HCT116 (cell line): ENCODE data around the gene EXOSC1. TPM values are rescaled to one million over a fixed set of nuclear protein-coding genes. Genes with fewer than 3 reads are reported as not detected.

Source experiments
- ATAC-seq: fragments of 200-7000 bp; cut with Tn5 transposase; 2 replicates; pipeline ENCODE4 v1.9.1; 2020; ENCODE audit warnings: mild to moderate bottlenecking, moderate library complexity
- BruUV-seq: library from RNA; stranded (reverse); fragments of 400-500 nt; replicated peaks from 2 replicates; lab custom pipeline; 2021; lab: Mats Ljungman, UMichigan
- CTCF ChIA-PET: fragments of 300-600 bp; sonication (Branson Sonifier 250); formaldehyde crosslinking; loops from one replicate; lab custom pipeline; 2021; ENCODE audit warnings: antibody characterized with exemption; lab: Charles Lee
- POLR2A ChIA-PET: fragments of 300-600, 350-600 bp; sonication (Branson Sonifier 250); formaldehyde crosslinking; loops from one replicate; lab custom pipeline; 2021; ENCODE audit warnings: antibody characterized with exemption; lab: Charles Lee
- RAD21 ChIA-PET, 2 experiments: fragments of 300-600 bp; sonication (Branson Sonifier 250); formaldehyde crosslinking; loops; one replicate each; lab custom pipeline; 2023; ENCODE audit warnings: low total read pairs in 2 of 2; ENCODE audit not compliant: uncharacterized antibody in 2 of 2, unreplicated experiment in 2 of 2, low non-redundant PET in 1 of 2; lab: Charles Lee
- DNase-seq: peaks from one replicate; pipeline ENCODE4 v3.0.0-alpha.2; 2010; ENCODE audit warnings: low read depth, low spot score
- H2AFZ ChIP-seq: fragments of 200-600 bp; shearing (Covaris generic), sonication (generic); 2 replicates; pipeline ENCODE4 v1.6.1; 2017; ENCODE audit warnings: low read depth, mixed run types, mixed read lengths, antibody characterized with exemption, low read length; ENCODE audit not compliant: poor library complexity, severe bottlenecking
- H3K27ac ChIP-seq: 2 replicates; pipeline ENCODE4 v1.5.1; 2012; ENCODE audit warnings: low read depth, low read length
- H3K27me3 ChIP-seq: fragments of 200-600 bp; sonication (generic); 2 replicates; pipeline ENCODE4 v1.6.1; 2016; ENCODE audit warnings: mixed run types, low read length, mixed read lengths; ENCODE audit not compliant: insufficient read depth
- H3K36me3 ChIP-seq, 2 experiments: fragments of 200-500 bp in 1 of 2; fragments of 200-600 bp in 1 of 2; sonication (Bioruptor generic) in 1 of 2; sonication (generic) in 1 of 2; 2 replicates each; pipeline versions ENCODE4 v1.5.1 to v1.6.1; 2014 to 2016; ENCODE audit warnings: low read length in 2 of 2, inconsistent platforms in 1 of 2, mixed read lengths in 1 of 2, mixed run types in 1 of 2; ENCODE audit not compliant: insufficient read depth in 2 of 2, control insufficient read depth in 1 of 2
- H3K4me1 ChIP-seq, 2 experiments: fragments of 200-600 bp in 1 of 2; sonication (generic) in 1 of 2; 2 replicates each; pipeline versions ENCODE4 v1.5.1 to v1.6.1; 2012 to 2017; ENCODE audit warnings: low read length in 2 of 2, inconsistent platforms in 1 of 2, mild to moderate bottlenecking in 1 of 2, mixed read lengths in 1 of 2, mixed run types in 1 of 2, moderate library complexity in 1 of 2; ENCODE audit not compliant: insufficient read depth in 2 of 2, control insufficient read depth in 1 of 2
- H3K4me2 ChIP-seq: fragments of 200-600 bp; sonication (generic); 2 replicates; pipeline ENCODE4 v1.6.1; 2017; ENCODE audit warnings: mixed run types, low read length, mixed read lengths
- H3K4me3 ChIP-seq, 2 experiments: fragments of 200-600 bp in 1 of 2; sonication (generic) in 1 of 2; replicated peaks in 1 of 2; 2 replicates each; pipeline ENCODE4 v1.5.1; 2011 to 2016; ENCODE audit warnings: low read length in 2 of 2, control low read depth in 1 of 2, low read depth in 1 of 2, mild to moderate bottlenecking in 1 of 2, mixed read lengths in 1 of 2, mixed run types in 1 of 2
- H3K79me2 ChIP-seq: fragments of 200-600 bp; sonication (generic); 2 replicates; pipeline ENCODE4 v1.6.1; 2017; ENCODE audit warnings: mild to moderate bottlenecking, mixed run types, low read length, moderate library complexity, mixed read lengths; ENCODE audit not compliant: insufficient read depth
- H3K9ac ChIP-seq: fragments of 200-600 bp; sonication (generic); 2 replicates; pipeline ENCODE4 v1.6.1; 2016; ENCODE audit warnings: low read length, mixed read lengths
- H3K9me2 ChIP-seq: fragments of 200-600 bp; sonication (generic), shearing (Covaris generic); 2 replicates; pipeline ENCODE4 v1.6.1; 2017; ENCODE audit warnings: mixed run types, mild to moderate bottlenecking, moderate library complexity; ENCODE audit not compliant: insufficient read depth
- H3K9me3 ChIP-seq, 2 experiments: fragments of 200-500 bp in 1 of 2; fragments of 200-600 bp in 1 of 2; sonication (Bioruptor generic) in 1 of 2; sonication (generic) in 1 of 2; 2 replicates each; pipeline ENCODE4 v1.6.1; 2014 to 2017; ENCODE audit warnings: low read length in 2 of 2, mixed read lengths in 2 of 2, inconsistent platforms in 1 of 2, low read depth in 1 of 2, mild to moderate bottlenecking in 1 of 2, mixed run types in 1 of 2, moderate library complexity in 1 of 2; ENCODE audit not compliant: control insufficient read depth in 1 of 2, insufficient read depth in 1 of 2
- H4K20me1 ChIP-seq: fragments of 200-600 bp; sonication (generic), shearing (Covaris generic); 2 replicates; pipeline ENCODE4 v1.6.1; 2017; ENCODE audit warnings: mixed run types, mild to moderate bottlenecking, moderate library complexity; ENCODE audit not compliant: insufficient read depth
- ATF3 ChIP-seq: IDR thresholded peaks from 2 replicates; pipeline ENCODE4 v1.6.1; 2012
- CBX3 ChIP-seq: IDR thresholded peaks from 2 replicates; pipeline ENCODE4 v1.6.1; 2012; ENCODE audit warnings: low read depth
- CEBPB ChIP-seq: IDR thresholded peaks from 2 replicates; pipeline ENCODE4 v1.6.1; 2012; ENCODE audit warnings: low read depth
- EGR1 ChIP-seq: IDR thresholded peaks from 2 replicates; pipeline ENCODE4 v1.6.1; 2012; ENCODE audit warnings: low read depth
- ELF1 ChIP-seq: IDR thresholded peaks from 2 replicates; pipeline ENCODE4 v1.6.1; 2012; ENCODE audit warnings: low read depth, borderline replicate concordance
- EZH2 ChIP-seq: fragments of 200-600 bp; sonication (generic); IDR thresholded peaks from 2 replicates; pipeline ENCODE4 v1.6.1; 2017; ENCODE audit warnings: antibody characterized with exemption, mixed run types
- EZH2phosphoT487 ChIP-seq: fragments of 200-600 bp; IDR thresholded peaks from 2 replicates; pipeline ENCODE4 v1.6.1; 2018; ENCODE audit warnings: antibody characterized with exemption, borderline replicate concordance
- FOSL1 ChIP-seq: IDR thresholded peaks from 2 replicates; pipeline ENCODE4 v1.6.1; 2012; ENCODE audit warnings: low read depth
- MAX ChIP-seq: IDR thresholded peaks from 2 replicates; pipeline ENCODE4 v1.6.1; 2012
- POLR2A ChIP-seq: IDR thresholded peaks from 2 replicates; pipeline ENCODE4 v1.7.0; 2011; ENCODE audit warnings: borderline replicate concordance; ENCODE audit not compliant: insufficient read depth, insufficient read length; ENCODE audit errors: extremely low read depth
- POLR2AphosphoS5 ChIP-seq: IDR thresholded peaks from 2 replicates; pipeline ENCODE4 v1.6.1; 2011; ENCODE audit warnings: mild to moderate bottlenecking, low read depth, low read length, moderate library complexity
- RAD21 ChIP-seq: IDR thresholded peaks from 2 replicates; pipeline ENCODE4 v1.6.1; 2012; ENCODE audit warnings: low read depth, mild to moderate bottlenecking
- REST ChIP-seq: IDR thresholded peaks from 2 replicates; pipeline ENCODE4 v1.6.1; 2012; ENCODE audit warnings: low read depth
- SIN3A ChIP-seq: IDR thresholded peaks from 2 replicates; pipeline ENCODE4 v1.6.1; 2012; ENCODE audit warnings: low read depth
- SP1 ChIP-seq: IDR thresholded peaks from 2 replicates; pipeline ENCODE4 v1.6.1; 2012; ENCODE audit warnings: low read depth
- TCF7L2 ChIP-seq: IDR thresholded peaks from 2 replicates; pipeline ENCODE4 v1.7.0; 2011; ENCODE audit warnings: borderline replicate concordance, inconsistent platforms; ENCODE audit not compliant: insufficient read depth, insufficient read length; ENCODE audit errors: extremely low read depth
- YY1 ChIP-seq: IDR thresholded peaks from 2 replicates; pipeline ENCODE4 v1.6.1; 2011; ENCODE audit warnings: low read length, low read depth, moderate library complexity, mild to moderate bottlenecking; ENCODE audit not compliant: insufficient replicate concordance; ENCODE audit errors: extremely low read depth
- ZNF274 ChIP-seq: fragments of 200-500 bp; sonication (Bioruptor generic); IDR thresholded peaks from 2 replicates; pipeline ENCODE4 v1.6.1; 2014; ENCODE audit warnings: mild to moderate bottlenecking, low read depth, low read length, inconsistent platforms
- intact Hi-C: fragments of 100-400 bp; cut with micrococcal nuclease; formaldehyde crosslinking; loops from 2 replicates; pipeline ENCODE4 v1.10.0; 2022
- total RNA-seq: library from RNA; stranded (reverse); gene quantifications from one replicate; pipeline ENCODE4 v1.2.1, GENCODE V29; 2021; ENCODE audit not compliant: unreplicated experiment

Gene EXOSC1
- total RNA-seq, 1 experiment from 2014 or later = 38.9 TPM

GRCh38 chr10:97483921-97484320 is 38.1 kb upstream of the EXOSC1 start (continued):
- no peak for TF ChIP-seq POLR2A

- Histone ChIP-seq H3K4me2 (no peak overlapping the region), H2AFZ (no peak overlapping the region), H3K27me3 (no peaks in the 10 kb centered on the region), H3K9ac (no peak overlapping the region), H3K36me3 (peaks cover 18 to 19% of the 10 kb centered on the region in 2 experiments), H3K9me3 (no peaks in the 10 kb centered on the region), H4K20me1 (peaks cover under 1% of the 10 kb centered on the region), H3K4me3 (no peak overlapping the region), H3K79me2 (peaks cover 70% of the 10 kb centered on the region), H3K27ac (no peak overlapping the region), H3K4me1 (no peaks in the 10 kb centered on the region; a peak in 1 of 4 replicates), H3K9me2 (no peaks in the 10 kb centered on the region)
- ChIA-PET CTCF (no interaction called here), POLR2A (no interaction called here), RAD21 (no interaction called here)
- no TSS peak for BruUV-seq
- TF ChIP-seq EZH2phosphoT487 = no peak
- TF ChIP-seq CBX3 = no peak
- TF ChIP-seq ELF1 = no peak
- no peak for TF ChIP-seq YY1
- TF ChIP-seq POLR2A = no peak
- no peak for TF ChIP-seq ZNF274
- intact Hi-C loops = no loop called here
- ATAC-seq (no peak), DNase-seq (no peak)
Measured at GRCh38 chr10:97483506-97483905, 37.7 kb upstream of the EXOSC1 start.

- H4K20me1 ChIP-seq = no peaks in the 10 kb centered on the region; the same call in 1 of the 2 replicates
- H3K9me3 ChIP-seq = no peaks in the 10 kb centered on the region
- CTCF ChIA-PET = no interaction called here
- no peak for DNase-seq
- no peak overlapping the region for H3K27ac ChIP-seq
- no peaks in the 10 kb centered on the region for H3K27me3 ChIP-seq
- intact Hi-C loops = no loop called here
- no peaks in the 10 kb centered on the region; a peak in 1 of 4 replicates for H3K4me1 ChIP-seq
- H3K36me3 ChIP-seq = peaks cover 29 to 30% of the 10 kb centered on the region in 2 experiments
- H3K9ac ChIP-seq = no peak overlapping the region
- H3K79me2 ChIP-seq = peaks cover 59% of the 10 kb centered on the region
- no peaks in the 10 kb centered on the region for H3K9me2 ChIP-seq
- H3K4me2 ChIP-seq = no peak overlapping the region
- POLR2A ChIA-PET = no interaction called here
- no peak overlapping the region for H3K4me3 ChIP-seq
- H2AFZ ChIP-seq = no peak overlapping the region
- BruUV-seq = no TSS peak
- RAD21 ChIA-PET = no interaction called here
- ATAC-seq = no peak
- TF ChIP-seq SIN3A (no peak), FOSL1 (no peak), RAD21 (no peak), EGR1 (no peak), POLR2AphosphoS5 (no peak), ZNF274 (no peak), EZH2 (no peak), TCF7L2 (no peak), SP1 (no peak), MAX (no peak), REST (no peak), ATF3 (no peak), CEBPB (no peak)
Measured at GRCh38 chr10:97482381-97482780, 36.6 kb upstream of the EXOSC1 start.
